ENCODE results near the gene LARP1.

The LARP1 gene

DNA sequence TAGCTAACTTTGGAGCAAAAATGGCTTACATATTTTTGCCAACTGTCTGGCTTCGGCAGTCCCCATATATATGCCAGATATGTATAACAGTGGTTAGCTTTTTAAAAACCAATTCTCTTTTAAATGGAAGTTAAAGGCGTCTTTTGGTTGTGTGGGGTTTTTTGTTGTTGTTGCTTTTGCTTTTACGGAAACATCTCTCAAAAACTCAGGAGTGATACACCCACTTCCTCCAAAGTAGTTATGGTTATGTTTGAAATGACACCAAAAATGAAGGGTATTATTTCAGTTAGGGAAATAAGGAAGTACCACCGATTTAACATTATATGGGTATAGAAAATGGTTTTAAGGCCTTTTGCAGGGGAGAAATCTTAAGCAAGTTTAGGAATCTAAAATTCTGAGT, 105.6 kb downstream of the LARP1 start:
- DNase-seq, result no peak

- DNase-seq, result no peak
Observed at GRCh38 chr5:154861946-154862345, 106.8 kb downstream of the LARP1 start.

DNA sequence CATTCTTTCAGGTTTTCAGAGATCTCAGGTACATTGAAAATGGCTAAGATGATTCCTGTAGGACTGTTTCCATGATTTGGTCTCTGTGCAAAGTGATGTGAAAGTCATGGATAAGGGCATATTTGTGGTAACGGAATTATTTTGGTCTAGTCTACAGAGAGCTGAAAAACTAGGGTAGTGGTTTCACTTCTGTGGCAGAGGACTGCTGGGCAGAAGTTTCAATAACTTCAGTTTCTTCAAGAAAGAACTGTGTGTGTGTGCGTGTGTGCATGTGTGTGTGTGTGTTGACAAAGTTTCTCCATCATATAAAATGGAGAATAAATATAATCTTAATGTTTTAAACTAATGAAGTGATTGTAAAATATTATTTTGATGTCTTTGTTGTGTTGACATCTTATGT, 107.6 kb downstream of the LARP1 start:
- DNase-seq, result no peak

DNA sequence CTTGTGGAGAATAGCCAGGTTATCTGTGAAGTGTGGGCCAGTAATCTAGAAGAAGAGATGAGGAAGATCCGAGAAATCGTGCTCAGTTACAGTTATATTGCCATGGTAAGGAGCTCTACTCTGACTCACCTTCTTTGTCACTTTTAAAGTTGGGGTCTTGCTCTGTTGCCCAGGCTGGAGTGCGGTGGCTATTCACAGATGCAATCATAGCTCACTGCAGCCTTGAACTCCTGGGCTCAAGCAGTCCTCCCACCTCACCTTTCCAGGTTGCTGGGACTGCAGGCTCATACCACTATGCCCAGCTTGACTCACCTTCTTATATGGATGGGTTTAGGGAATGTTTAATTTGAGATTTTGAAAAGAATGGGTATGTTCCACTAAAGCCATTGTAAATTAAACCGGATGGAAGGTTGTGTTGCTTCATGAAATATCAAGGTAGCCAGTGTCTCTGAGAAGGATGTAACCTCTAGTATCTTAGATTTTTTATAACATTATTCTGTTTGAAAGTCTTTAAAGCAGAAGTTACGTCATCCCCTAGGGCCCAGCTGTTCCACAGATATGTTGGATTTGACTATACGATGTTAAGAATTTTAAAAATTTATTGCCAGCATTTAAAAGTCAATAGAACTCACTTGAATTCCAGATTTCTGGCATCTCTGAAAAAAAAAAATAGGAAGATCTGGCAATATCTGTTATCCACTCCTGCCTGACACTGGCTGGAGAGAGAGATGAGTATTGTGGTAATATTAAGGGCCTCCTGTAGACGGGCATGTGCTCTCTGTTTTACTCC, 108.3 kb downstream of the LARP1 start:
- no peak for DNase-seq

DNA sequence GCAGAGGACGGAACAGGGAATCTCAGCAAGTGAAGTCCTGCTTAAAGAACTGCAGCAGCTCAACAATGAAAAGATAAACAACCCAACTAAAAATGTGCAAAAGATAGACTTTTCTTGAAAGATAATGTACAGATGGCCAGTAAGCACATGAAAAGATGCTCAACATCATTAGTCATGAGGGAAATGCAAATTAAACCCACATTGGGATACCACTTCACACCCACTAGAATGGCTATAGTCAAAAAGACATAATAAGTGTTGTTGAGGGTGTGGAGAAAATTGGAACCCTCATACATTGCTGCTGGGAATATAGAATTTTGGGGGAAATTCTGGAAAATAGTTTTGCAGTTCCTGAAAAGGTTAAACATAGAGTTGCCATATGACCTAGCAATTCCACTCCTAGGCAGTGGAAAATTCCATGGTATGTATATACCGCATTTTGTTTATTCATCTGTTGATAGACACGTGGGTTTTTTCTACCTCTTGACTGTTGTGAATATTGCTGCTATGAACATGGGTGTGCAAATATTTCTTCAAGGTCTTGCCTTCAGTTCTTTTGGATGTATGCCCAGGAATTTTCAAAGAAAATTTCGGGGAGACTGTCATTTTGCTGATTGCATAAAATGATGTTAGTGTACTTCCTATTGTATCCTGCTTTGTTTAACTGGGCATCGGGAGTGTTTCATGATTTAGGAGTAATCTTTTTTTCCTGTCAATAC, 110.4 kb downstream of the LARP1 start:
- DNase-seq, result no peak

DNA sequence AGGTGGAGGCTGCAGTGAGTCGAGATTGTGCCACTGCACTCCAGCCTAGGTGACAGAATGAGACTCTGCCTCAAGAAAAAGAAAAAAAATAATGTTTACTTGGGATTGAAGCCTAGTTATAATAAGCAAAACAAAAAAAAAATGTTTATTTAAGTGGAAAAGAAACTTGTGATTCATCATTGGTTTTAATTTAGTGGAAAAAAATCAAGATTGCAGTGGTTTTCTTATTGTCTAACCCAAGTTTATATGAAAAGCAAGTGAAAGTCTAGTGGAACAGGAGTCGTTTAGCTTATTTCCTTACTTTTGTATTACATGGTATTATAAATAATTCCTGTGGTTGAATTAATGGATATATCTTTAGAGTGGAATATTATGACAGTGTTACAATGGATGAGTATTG, 111.7 kb downstream of the LARP1 start:
- DNase-seq, result no peak

Data from activated gamma-delta T cell (primary cell).